ENCODE data around the gene ZCCHC7.
"Not testable (repeated sequence)": the region's sequence is repeated elsewhere in the genome, so short reads cannot be mapped to it uniquely, and the experiment has no call there.

- not testable (repeated sequence) for TF ChIP-seq CTCF (conservative IDR thresholded peaks at IDR 0.05; ENCODE audit: low read length); EZH2phosphoT487 (IDR thresholded peaks at IDR 0.05; ENCODE audit: borderline replicate concordance)
Observed at GRCh38 chr9:37190739-37191138, 70.4 kb downstream of the ZCCHC7 start.

Measured in Loucy (cell line).